Mesendoderm (in vitro differentiated cells): ENCODE results near the gene C1orf216.

Source experiments
- DNase-seq: peaks from one replicate; pipeline ENCODE4 v3.0.0; 2013
- H2AK5ac ChIP-seq: 2 replicates; pipeline ENCODE4 v1.6.1; 2013; ENCODE audit warnings: low read length, inconsistent platforms
- H2BK120ac ChIP-seq: 2 replicates; pipeline ENCODE4 v1.6.1; 2013; ENCODE audit warnings: low read depth, mild to moderate bottlenecking, low read length, moderate library complexity, mixed read lengths
- H2BK15ac ChIP-seq: replicated peaks from 2 replicates; pipeline ENCODE4 v1.6.1; 2013; ENCODE audit warnings: low read depth, mild to moderate bottlenecking, moderate library complexity
- H2BK5ac ChIP-seq: 2 replicates; pipeline ENCODE4 v1.6.1; 2013; ENCODE audit warnings: low read length, inconsistent platforms
- H3K18ac ChIP-seq: 2 replicates; pipeline ENCODE4 v1.6.1; 2013; ENCODE audit warnings: mild to moderate bottlenecking, low read length, mixed read lengths
- H3K23ac ChIP-seq: one replicate; pipeline ENCODE4 v1.6.1; 2013; ENCODE audit warnings: low read length
- H3K27ac ChIP-seq: 2 replicates; pipeline ENCODE4 v1.5.1; 2013; ENCODE audit warnings: low read depth, mild to moderate bottlenecking, inconsistent platforms, low read length, moderate library complexity
- H3K27me3 ChIP-seq: 2 replicates; pipeline ENCODE4 v1.6.1; 2013; ENCODE audit warnings: low read length, control low read depth, mild to moderate bottlenecking, inconsistent platforms; ENCODE audit not compliant: insufficient read depth, poor library complexity
- H3K36me3 ChIP-seq: 2 replicates; pipeline ENCODE4 v1.6.1; 2013; ENCODE audit warnings: low read length, inconsistent platforms; ENCODE audit not compliant: control insufficient read depth, insufficient read depth
- H3K4ac ChIP-seq: one replicate; pipeline ENCODE4 v1.6.1; 2013; ENCODE audit warnings: low read depth, mild to moderate bottlenecking, low read length, moderate library complexity
- H3K4me1 ChIP-seq: 2 replicates; pipeline ENCODE4 v1.6.1; 2013; ENCODE audit warnings: low read depth, low read length, inconsistent platforms; ENCODE audit not compliant: control insufficient read depth
- H3K4me2 ChIP-seq: 2 replicates; pipeline ENCODE4 v1.6.1; 2013; ENCODE audit warnings: low read length
- H3K4me3 ChIP-seq: 2 replicates; pipeline ENCODE4 v1.5.1; 2013; ENCODE audit warnings: mild to moderate bottlenecking, low read length
- H3K56ac ChIP-seq: one replicate; pipeline ENCODE4 v1.6.1; 2013; ENCODE audit warnings: low read length
- H3K79me1 ChIP-seq: 2 replicates; pipeline ENCODE4 v1.6.1; 2013; ENCODE audit warnings: low read length, inconsistent platforms
- H3K79me2 ChIP-seq: 2 replicates; pipeline ENCODE4 v1.6.1; 2013; ENCODE audit warnings: mild to moderate bottlenecking, low read length; ENCODE audit not compliant: control insufficient read depth, insufficient read depth
- H3K9ac ChIP-seq: 2 replicates; pipeline ENCODE4 v1.6.1; 2013; ENCODE audit warnings: low read length, inconsistent platforms
- H4K5ac ChIP-seq: one replicate; pipeline ENCODE4 v1.6.1; 2013; ENCODE audit warnings: low read length
- H4K8ac ChIP-seq: one replicate; pipeline ENCODE4 v1.6.1; 2013; ENCODE audit warnings: low read depth, mild to moderate bottlenecking, control low read depth, low read length, moderate library complexity
- WGBS: extraction: QIAGEN DNeasy Blood & Tissue Kit; methylation state at CpG from one replicate; pipeline ENCODE4 v1.1.7; 2013; ENCODE audit warnings: low lambda C conversion rate, missing lambda C conversion rate; ENCODE audit not compliant: insufficient coverage; ENCODE audit errors: extremely low coverage; 5-methylcytosine and 5-hydroxymethylcytosine counted together

Gene C1orf216

DNA sequence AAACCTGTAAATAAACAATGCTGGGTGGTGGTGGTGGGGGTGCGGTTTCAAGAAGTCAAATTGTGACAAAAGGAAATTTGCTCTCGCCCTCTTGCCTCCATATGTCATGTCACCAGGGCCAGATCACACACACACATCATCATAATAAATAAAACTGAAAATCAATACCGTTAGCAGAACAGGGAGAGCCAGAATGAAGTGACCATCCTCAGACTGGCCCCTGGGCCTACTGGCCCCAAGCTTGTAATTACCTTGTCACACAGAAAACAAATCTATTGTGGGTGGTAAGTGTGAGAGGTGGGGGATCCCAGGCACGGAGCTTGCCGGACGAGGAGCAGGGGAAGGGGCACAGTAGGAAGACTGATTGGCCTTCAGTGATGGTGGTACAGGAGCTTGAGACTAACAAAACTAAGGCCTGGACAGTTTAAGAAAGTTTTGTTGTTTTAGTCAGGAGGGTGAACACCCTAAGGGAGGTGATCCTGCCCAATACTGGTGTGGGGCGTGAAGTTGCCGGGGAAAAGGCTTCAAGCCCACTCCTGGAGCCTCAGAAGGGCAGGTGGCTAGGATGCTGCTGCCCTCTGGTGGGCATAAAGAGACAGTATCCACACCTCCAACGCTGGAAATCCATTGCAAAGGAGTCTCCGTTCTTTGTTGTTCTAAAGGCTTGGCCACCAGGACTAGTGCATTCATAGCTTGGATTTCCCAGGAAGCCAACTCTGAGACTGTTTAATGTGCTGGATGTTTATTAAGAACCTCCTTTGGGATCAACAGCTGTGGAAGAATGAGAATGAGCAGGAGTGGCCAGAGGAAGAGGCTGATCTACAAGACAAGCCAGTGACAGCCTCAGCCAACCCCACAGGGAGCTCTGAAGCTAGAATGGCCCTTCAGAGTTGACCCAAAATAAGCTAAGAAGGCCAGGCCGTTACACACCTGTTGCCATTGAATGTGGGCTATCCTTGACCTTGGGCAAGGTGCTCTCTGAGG, 8.1 kb upstream of the C1orf216 start:
- peaks cover 3% of the 10 kb centered on the region for H3K36me3 ChIP-seq
- no peak overlapping the region for H3K4me2 ChIP-seq
- no peak overlapping the region for H3K27ac ChIP-seq
- no peak overlapping the region for H2BK120ac ChIP-seq
- H3K18ac ChIP-seq: no peak overlapping the region
- no peaks in the 10 kb centered on the region for H3K4me1 ChIP-seq
- H3K79me2 ChIP-seq: no peaks in the 10 kb centered on the region
- H2BK15ac ChIP-seq: no peak overlapping the region
- no peak overlapping the region for H3K4ac ChIP-seq
- H4K5ac ChIP-seq: no peak overlapping the region
- H3K4me3 ChIP-seq: no peak overlapping the region
- H3K27me3 ChIP-seq: no peaks in the 10 kb centered on the region
- no CpG with 5 or more reads among the region's 11 CpGs for WGBS
- H3K23ac ChIP-seq: no peak overlapping the region
- peak; percentile 81 for DNase-seq
- H2BK5ac ChIP-seq: no peak overlapping the region
- no peaks in the 10 kb centered on the region for H3K79me1 ChIP-seq
- H3K56ac ChIP-seq: no peak overlapping the region
- no peak overlapping the region for H3K9ac ChIP-seq
- no peak overlapping the region for H2AK5ac ChIP-seq
- H4K8ac ChIP-seq: no peak overlapping the region

DNA sequence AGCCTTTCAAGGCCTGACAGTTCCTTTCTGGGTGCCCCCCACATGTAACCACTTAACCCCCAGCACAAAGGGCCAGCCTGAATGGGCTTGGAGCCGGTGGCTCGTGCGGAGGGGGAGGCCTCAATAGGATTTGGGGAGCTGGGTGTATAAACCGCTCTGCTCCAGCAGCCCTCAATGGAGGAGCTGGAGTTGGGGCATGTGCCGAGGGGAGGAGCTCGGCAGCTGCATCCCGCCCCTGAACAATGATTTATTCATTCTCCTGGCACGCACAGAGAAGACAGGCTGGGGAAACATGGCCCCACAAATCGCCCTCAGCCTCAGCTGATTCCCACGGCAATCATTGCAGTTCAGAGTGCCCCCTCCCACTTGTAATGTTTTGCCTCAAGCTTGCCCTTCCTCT, 6.9 kb upstream of the C1orf216 start:
- H3K4ac ChIP-seq: no peak overlapping the region
- no CpG with 5 or more reads among the region's 10 CpGs for WGBS
- no peaks in the 10 kb centered on the region for H3K27me3 ChIP-seq
- H2AK5ac ChIP-seq: no peak overlapping the region
- no peak overlapping the region for H3K27ac ChIP-seq
- H3K79me1 ChIP-seq: no peaks in the 10 kb centered on the region
- no peak overlapping the region for H3K4me3 ChIP-seq
- H3K79me2 ChIP-seq: no peaks in the 10 kb centered on the region
- DNase-seq: no peak
- no peak overlapping the region for H2BK120ac ChIP-seq
- no peak overlapping the region for H3K23ac ChIP-seq
- no peak overlapping the region for H3K9ac ChIP-seq
- no peak overlapping the region for H3K4me2 ChIP-seq
- no peaks in the 10 kb centered on the region for H3K4me1 ChIP-seq
- no peak overlapping the region for H4K5ac ChIP-seq
- H3K56ac ChIP-seq: no peak overlapping the region
- no peak overlapping the region for H3K18ac ChIP-seq
- no peak overlapping the region for H2BK15ac ChIP-seq
- peaks cover 3% of the 10 kb centered on the region for H3K36me3 ChIP-seq
- H2BK5ac ChIP-seq: no peak overlapping the region
- no peak overlapping the region for H4K8ac ChIP-seq

DNA sequence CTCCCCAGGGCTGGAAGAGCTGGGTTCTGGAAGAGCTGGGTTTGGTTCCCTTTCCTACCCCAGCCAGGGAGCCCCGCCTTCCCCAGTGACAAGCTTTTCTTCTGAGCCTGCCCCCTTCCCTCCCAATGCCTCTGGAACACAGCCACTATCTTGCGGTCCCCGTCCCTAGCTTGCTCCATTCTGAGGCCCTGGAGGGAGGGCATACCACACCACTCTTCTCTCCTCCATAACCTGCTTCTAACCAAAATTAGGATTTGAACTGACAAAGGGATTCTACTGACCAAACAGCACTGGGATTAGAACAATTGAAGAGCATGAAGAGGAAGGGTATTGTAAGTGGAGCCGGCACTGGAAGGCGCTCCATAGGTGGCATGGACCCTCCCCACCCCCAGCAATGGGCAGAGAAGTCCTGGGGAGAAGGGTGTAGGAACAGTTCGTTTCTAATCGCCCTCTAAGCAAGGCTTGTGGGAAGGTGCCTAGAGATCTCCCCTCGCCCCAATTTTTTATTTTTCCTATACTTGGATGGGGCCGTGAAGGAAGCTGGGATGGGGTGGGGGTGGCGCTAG, 690 bp downstream of the C1orf216 start:
- Histone ChIP-seq H3K79me2 (peaks cover 2% of the 10 kb centered on the region), H3K27ac (peak overlapping the region; percentile 46), H3K4me3 (peak overlapping the region; percentile 66), H3K27me3 (no peaks in the 10 kb centered on the region), H3K79me1 (peaks cover 15% of the 10 kb centered on the region), H3K36me3 (peaks cover 6% of the 10 kb centered on the region), H4K5ac (no peak overlapping the region), H3K56ac (peak overlapping the region; percentile 93), H2BK5ac (no peak overlapping the region), H3K4me1 (peaks cover 5% of the 10 kb centered on the region), H2AK5ac (no peak overlapping the region), H3K4ac (peak overlapping the region; percentile 76), H2BK120ac (no peak overlapping the region), H3K9ac (peak overlapping the region; percentile 87), H3K23ac (no peak overlapping the region), H3K18ac (peak overlapping the region; percentile 62), H3K4me2 (peak overlapping the region; percentile 43), H4K8ac (no peak overlapping the region), H2BK15ac (no peak overlapping the region)
- peak; percentile 86 for DNase-seq
- no CpG with 5 or more reads among the region's 10 CpGs for WGBS

DNA sequence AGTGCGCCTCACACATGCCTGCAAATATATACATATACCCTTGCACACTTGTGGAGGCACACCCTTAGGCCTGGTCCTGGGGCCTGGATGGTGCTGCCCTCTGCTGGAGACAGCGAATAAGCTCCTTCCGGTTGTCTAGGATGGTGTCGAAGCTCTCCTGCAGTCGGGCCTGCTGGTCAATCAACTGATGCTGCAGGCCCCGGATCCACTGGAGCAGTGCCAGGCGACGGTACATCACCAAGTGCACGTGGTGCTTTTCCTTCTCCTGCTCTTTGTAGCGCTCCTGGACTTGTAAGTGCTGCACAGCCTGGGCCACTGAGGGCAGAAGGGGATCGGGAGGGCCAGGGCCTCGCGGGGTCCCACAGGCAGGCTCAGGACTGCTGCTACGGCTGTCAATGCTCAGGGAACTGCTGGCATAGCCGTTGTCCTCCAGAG, 3.1 kb downstream of the C1orf216 start:
- Histone ChIP-seq H2BK120ac (no peak overlapping the region), H3K27me3 (no peaks in the 10 kb centered on the region), H2BK5ac (no peak overlapping the region), H3K79me2 (peaks cover 2% of the 10 kb centered on the region), H3K23ac (no peak overlapping the region), H3K4me1 (peaks cover 5% of the 10 kb centered on the region), H2BK15ac (no peak overlapping the region), H4K8ac (no peak overlapping the region), H3K9ac (no peak overlapping the region), H3K27ac (no peak overlapping the region), H3K4me2 (no peak overlapping the region), H3K4me3 (no peak overlapping the region), H3K4ac (no peak overlapping the region), H3K56ac (no peak overlapping the region), H3K79me1 (peaks cover 15% of the 10 kb centered on the region), H4K5ac (no peak overlapping the region), H3K18ac (no peak overlapping the region), H3K36me3 (peaks cover 6% of the 10 kb centered on the region), H2AK5ac (no peak overlapping the region)
- peak; percentile 86 for DNase-seq
- no CpG with 5 or more reads among the region's 15 CpGs for WGBS

DNA sequence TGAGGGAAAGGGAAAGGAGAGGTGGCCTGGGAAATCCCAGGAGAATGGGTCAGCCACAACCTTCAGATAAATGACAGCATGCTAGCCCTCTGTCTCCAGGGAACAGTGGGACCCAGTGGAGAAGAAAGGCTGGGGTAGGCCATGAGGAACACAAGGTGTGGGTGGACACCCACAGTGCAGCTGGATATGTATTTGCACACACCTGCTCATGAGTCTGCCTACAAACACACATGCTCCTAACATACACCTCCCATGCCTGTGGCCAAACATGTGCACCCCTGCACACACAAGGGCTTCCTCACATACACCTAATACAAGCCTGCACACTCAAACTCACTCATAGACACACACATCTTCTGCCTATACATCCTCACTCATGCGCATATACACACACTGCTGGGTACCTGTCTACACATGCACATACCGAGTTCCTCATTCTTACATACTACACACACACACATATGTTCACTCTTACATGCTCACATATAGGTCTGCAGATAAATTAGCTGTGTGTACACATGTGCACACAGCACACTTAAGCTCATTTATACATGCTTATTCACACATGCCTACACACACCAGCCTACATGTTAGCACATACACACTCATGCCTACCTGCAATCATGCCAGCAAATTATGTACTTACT, 3.6 kb downstream of the C1orf216 start:
- H3K4me1 ChIP-seq: peaks cover 5% of the 10 kb centered on the region
- no peak overlapping the region for H2BK120ac ChIP-seq
- H3K18ac ChIP-seq: no peak overlapping the region
- peaks cover 15% of the 10 kb centered on the region for H3K79me1 ChIP-seq
- H3K9ac ChIP-seq: peak overlapping the region; percentile 23
- no peak for DNase-seq
- H3K36me3 ChIP-seq: peaks cover 6% of the 10 kb centered on the region
- H2BK15ac ChIP-seq: no peak overlapping the region
- peaks cover 2% of the 10 kb centered on the region for H3K79me2 ChIP-seq
- H3K4ac ChIP-seq: no peak overlapping the region
- H4K5ac ChIP-seq: no peak overlapping the region
- H3K27me3 ChIP-seq: no peaks in the 10 kb centered on the region
- H3K4me2 ChIP-seq: no peak overlapping the region
- H2AK5ac ChIP-seq: no peak overlapping the region
- no peak overlapping the region for H3K27ac ChIP-seq
- no peak overlapping the region for H3K23ac ChIP-seq
- WGBS: no CpG with 5 or more reads among the region's 2 CpGs
- H4K8ac ChIP-seq: no peak overlapping the region
- H3K4me3 ChIP-seq: no peak overlapping the region
- H2BK5ac ChIP-seq: no peak overlapping the region
- no peak overlapping the region for H3K56ac ChIP-seq
